Anterior cingulate cortex (tissue), 58 donors: ENCODE data around the gene ADCY6.

ENCODE experiments used
- DNase-seq, 58 donors: peaks; one replicate each; lab custom pipeline; 2025; lab: John Stamatoyannopoulos, UW

Gene ADCY6

DNA sequence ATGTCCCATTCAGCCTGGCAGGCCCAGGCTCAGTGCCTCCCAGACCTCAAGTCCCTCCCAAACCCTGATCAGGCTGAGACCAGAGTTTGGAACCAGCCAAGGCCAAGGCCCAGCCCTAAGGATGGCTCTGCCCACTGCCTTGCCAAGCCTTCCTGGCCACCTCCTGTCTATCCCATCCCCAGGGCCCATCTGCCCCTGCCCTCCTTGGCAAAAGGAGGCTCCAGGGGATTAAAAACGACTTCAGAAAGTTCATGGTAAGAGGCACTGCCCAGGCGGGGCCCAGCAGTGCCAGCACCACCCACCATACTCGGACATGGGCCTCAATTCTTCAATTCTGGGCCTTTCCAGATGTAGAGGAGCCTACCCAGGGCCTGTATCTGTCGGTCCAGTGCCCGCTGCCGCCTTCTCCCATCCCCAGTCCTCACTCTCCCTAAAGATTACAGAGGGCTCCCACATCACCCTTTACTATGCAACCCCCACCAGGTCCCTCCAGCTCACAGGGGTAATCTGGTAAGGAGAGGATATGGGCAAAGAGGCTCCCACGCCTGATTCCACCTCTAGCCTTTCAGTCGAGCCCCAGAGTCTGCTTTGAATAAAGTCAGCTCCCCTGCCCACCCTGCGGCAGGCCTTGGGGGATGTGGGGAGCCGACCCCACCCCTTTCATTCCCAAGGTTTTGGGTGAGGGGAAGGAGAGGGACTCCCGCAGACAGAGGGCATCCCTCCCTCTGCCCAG, 932 bp downstream of the ADCY6 start:
- DNase-seq, result no peak

DNA sequence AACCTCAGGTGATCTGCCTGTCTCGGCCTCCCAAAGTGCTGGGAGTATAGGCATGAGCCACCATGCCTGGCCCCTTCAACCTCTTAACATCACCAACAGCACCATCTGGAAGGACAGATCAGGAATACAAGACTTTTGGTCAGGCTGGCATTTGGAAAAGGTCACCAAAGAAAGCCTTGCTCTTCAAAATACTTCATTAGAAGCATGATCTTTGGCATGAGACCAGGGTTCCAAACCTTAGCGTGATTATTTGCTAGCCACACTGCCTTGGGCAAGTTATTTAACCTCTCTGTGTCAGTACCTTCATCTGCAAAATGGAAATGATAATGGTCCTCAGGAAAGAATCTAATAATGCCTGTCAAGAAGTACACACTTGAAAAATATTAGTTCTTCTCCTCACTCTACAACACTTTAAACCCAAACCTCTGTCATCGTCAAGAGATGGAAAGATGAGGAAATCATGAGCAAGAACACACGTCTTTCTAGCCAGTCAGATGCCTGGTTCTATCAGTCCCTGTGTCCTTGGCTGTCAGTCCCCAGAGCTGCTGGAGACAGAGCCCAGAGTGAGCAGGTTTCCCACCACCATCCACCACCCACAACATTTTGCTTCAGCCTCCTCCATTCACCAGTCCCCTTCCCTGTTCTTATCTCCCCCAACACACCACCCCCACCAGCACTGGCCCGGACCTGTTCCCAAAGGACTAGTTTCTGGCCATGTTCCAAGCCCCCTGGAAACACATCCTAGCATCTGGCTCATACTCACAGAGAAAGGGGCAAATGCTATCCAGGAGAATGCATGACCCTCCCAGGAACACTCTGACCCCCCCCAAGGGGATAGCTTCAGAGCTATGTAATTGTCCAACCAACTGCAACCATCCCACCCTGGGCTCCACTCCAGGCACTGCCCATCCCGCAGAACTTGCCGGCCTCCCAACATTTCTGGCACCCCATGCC, 2.0 kb downstream of the ADCY6 start:
- DNase-seq, result no peak

DNA sequence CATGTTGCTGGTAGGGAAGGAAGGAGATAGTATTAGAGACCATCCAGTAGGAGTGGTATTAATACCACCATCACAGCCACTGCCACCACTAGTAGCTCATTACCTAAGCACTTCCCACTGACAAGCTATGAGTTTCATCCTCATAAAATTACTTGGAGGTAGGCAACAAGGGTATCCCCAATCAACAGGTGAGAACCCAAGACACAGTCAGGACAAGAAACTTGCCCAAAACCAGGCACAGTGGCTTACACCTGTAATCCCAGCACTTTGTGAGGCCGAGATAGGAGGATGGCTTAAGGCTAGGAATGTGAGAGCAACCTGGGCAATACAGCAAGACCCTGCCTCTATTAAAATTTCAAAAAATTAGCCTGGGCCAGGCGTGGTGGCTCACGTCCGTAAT, 5.5 kb downstream of the ADCY6 start:
- DNase-seq, result no peak

DNA sequence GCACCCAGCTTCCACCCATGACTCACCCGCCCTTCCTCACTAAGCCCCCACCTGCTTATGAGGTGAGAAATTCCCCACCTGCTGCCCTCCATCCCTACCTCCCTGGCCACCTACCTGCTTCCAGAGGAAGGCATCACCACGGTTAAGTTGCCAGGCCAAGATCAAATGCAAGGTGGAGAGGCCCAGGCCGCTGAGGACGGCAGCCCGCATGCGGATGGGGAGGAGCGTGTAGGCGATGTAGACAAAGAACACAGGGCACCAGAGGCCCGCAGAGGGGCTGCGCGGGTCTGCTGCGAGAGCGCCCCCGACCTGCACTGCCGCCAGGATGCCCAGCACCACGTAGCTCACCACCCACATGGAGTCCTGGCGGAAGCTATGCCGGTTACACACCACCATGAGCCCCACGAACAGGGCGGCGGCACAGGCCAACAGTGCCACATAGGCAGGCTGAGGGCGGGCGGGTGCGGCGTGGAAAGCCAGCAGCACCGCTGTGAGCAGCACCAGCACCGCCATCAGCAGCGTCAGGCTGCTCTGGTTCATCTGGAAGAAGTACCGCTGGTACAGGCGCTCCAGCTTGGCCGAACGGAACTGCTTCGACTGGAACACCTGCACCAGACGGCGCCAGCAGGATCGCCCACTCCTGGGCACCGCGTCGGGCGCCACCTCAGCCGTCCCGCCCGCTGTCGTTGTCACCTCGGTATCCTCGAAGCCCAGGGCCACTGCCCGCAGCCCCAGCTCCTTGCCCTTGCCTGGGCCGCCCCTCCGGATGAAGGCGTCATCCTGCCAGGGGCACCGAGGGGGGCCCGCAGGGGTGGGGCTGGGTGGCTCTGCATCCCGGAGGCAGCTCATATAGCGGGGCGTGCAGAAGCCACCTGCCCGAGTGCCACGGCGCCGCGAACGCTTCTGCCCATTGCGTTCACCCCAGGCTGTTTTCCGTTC, 6.2 kb downstream of the ADCY6 start:
- no peak for DNase-seq

DNA sequence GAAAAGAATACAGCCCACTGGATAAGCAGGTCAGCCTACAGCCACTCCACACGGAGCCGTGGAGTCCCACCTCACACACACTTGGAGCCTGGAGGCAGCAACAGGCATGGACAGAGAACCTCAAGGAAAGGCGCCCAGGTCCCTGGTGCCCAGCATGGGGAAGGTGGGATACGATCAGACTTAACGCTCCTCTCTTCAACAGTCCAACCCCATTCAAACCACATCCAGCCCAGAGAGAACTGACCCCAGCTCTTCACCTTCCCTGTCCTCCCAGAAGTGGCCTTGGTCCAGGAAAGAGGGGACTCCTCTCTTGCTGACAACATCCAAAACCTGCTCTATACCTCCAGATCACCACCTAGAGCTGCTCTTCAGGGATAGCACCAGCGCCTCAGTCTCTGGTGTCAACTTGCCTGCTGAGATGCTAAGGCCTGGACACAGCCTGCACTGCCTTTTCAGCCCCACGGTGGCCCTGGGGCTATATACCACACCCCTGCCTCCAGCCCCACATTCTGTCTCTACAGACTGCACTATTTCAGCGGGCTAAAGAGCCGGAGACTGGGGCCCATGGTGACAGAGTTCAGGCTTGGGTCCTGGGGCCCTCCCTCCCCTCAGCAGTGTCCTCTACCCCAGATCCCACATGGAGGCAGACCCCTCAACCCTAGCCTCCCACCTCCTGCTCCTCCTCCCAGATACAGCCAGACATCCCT, 7.0 kb downstream of the ADCY6 start:
- no peak for DNase-seq

DNA sequence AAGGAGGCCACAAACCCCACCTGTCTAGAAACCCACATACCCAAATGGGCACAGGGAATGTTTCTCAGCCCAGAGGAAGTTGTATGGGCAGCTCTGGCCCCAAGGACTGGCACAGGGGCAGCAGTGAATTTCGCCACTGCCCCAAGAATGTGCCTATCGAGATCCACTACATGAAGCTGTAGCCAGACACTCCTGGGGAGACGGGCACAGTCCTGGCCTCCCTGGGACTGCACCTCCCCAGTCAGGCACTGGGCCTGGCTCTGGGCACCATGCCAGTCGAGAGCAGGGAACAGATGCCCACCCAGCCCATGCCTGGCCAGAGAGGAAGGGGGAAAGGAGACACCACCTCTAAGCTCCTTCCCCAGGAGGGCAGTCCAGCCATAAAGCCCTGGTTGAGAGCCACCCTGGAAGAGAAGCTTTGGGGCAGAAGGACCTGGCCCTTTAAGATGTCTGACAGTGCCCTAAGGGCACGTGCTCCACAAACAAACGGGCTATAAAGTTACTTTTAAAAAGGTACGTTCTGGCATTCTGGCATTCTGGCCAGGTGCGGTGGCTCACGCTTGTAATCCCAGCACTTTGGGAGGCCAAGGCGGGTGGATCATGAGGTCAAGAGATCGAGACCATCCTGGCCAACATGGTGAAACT, 8.4 kb downstream of the ADCY6 start:
- no peak for DNase-seq

DNA sequence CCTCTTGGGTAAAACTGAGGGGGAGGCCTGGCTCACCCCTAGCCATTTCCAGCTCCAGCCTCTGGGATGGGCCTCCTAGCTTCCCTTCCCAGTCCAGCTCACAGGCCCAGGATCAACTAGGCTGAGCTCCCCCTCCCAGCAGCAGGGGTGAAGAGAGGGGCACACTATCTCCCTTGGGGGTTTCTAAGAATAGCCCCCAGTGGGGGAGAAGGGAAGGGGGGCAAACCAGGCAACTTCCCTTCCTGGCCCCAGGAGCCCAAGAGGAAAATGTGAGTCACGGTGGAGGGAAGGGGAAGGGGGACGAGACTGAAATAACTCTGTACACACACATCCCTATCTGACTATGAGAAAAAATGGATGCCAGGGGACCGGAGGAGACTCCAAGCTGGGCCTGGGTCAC, 9.0 kb downstream of the ADCY6 start:
- DNase-seq, result no peak

DNA sequence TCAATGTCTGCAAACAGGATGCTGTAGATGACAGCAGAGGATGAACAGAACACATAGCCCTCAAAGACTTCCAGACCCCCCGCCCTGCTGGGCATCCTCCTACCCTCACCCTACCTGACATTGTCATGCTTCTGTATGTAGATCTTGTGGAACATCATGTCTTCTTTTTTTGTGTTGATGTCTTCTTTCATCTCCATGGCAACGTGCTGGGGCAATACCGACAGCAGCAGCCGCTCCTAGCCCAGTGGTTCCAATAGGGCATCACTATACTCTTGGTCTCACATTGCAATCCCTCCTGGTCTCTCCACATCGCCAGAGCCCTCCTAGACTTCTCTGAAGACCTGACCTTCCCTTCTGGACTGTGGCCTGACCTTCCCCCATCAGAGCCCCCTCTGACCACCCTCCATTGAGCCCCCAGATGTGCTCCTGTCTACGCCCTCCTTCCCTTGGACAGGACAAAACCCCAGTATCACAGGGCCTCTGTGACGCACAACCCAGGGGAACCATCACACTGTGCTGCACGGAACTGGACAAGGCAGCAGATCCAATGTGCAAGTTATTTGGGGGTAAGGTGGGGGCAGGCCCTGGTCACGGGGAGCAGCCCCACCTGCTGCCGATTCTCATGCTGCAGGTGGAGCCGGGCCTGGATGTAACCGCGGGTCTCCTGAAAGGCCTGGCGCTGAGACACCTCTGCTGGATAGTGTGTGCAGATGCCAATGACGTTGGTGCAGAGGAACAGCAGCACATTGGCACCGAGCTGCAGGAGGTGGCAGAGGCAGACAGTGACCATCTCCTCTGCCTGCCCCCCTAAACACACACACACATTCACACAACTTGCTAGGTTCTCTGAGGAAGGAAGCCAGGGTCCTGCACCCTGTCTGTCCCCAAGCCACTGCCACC, 11.1 kb downstream of the ADCY6 start:
- DNase-seq, result no peak

DNA sequence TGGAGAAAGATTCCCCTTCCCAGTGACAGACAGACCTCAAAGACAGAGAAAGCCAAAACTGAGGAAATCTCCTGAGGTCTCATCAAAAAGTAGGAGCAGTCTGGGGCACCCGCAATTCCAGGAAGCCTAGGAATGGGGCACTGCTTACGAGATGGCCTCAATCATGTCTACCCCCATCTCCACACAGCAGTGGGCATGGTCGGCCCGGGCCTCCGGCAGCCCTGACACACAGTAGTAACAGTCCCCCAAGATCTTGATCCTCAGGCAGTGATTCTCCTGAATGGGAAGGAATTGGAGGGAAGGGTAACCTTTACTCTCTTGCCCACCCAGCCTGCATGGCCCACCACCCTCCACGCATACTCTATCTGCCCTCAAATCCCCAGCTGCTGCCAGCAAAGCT, 11.9 kb downstream of the ADCY6 start:
- no peak for DNase-seq

DNA sequence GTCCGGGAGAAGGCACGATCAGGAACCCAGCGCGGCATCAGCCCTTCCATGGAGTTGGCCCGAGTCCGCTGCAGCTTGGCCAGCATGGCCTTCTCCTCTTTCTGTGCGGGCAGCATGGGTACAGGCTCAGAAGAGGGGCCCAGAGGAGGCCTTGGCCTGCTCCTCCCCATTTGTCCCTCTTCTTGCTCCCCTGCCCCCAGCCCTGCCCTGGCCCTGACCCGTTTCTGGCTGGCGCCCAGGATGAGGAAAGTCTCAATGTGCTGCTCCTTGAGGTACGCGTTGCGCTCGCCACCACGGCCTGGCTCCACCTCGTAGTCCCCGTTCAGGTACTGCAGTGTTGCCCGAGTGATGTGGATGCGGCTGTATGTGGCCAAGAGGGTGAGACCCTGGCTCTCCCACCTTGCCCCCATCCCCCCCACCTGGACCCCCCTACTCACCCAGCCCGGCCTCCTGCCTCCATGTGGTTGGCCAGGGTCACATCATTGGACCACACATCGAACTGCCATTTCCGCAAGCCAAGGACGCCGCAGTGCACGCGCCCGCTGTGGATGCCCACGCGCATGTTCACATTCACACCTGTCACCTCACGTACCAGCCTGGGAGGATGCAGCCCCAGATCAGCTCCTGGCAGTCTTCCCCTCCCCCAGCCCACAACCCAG, 12.8 kb downstream of the ADCY6 start:
- no peak for DNase-seq

DNA sequence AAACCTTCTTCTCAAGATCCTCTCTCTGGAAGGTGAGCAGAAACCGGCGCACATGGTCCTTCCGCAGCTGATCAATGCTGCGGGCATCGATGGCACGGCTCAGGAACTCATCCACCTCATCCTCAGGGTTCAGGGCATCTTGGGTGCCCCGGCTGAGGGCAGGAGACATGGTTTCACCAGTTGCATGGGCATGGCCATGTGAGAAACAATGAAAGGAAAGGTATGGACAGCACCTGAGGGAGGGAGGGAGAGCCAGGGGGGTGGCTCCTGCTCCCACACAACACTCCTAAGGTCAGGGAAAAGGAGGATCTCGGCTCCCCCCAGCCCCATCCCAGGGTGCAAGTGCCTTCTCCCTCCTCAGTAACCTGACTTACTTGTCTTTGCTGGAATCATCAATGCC, 13.6 kb downstream of the ADCY6 start:
- no peak for DNase-seq

DNA sequence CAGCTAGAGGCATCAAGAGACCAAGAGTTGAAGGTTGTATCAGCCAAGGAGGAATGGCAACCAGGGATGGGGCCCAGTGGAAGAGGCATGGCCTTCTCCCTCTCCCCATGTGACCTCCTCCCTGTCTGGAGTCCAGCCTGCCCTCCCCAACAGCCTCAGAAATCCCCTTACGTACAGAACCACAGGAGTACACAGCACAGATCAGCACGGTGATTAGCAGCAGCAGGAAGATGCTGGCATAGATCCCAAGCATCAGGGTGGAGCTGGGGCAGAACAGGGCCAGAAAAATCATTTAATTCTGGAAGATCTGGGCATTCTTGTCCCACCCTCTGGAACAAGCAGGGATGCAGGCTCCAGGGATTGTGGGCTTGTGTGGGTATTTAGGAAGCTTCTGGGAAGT, 14.4 kb downstream of the ADCY6 start:
- no peak for DNase-seq

DNA sequence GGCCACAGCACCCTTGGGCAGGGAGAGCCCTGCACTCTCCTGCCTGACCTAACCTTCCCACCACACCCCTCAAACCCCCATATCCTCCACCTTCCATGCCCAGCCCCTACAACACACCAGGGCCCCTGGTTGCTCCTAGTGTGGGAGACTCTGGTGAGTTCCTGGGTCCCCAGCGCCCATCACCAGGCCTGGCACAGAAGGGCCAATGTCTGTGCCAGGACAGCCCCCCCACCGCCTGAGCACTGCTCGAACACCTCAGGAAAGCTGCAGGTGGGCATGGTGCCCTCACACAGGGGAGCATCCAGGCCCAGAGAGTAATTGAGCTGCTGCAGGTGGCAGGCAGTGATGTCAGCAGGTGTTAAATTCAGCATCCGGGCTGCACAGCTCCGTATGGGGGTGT, 15.2 kb downstream of the ADCY6 start:
- DNase-seq, result no peak

DNA sequence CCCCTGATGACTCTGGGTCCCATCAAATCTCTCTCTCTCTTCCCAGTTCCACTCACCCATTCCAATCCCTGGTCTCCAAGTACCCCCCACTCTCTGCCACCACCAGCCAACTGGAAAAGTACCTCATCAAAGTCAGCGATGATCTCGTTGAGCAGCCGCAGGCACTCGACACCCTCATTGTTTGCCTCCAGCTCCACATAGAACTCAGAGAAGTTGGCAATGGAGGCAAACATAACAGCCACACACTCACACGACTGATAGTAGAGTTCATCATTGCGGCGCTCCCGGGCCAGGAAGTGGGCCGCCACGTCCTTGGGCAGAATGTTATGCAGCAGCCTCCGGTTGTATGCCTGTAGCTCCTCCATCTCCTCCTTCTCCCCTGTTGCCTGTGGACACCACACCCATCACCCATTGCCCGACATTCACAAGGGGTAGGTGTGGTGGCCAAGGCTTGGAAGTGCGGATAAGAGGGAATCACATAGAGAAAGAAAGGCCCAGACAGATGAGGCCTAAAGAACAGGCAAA, 17.2 kb downstream of the ADCY6 start:
- no peak for DNase-seq

DNA sequence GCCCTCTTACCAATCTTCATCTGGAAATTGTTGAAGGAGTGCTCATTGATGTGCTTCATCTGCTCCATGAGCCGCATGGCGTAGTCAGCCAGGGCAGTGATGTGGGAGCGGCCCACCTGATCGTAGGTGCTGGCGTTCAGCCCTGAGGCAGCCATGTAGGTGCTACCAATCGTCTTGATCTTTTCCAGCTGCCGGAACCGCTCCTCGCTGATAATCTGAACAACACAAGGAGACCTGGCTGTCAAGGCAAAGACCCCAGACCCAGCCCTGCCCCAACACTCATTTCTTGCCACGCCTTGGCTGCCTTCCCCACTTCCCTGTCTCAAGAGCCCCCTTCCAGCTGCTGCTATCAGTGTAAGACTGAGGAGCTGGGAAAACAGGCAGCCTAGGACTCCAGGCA, 18.1 kb downstream of the ADCY6 start:
- no peak for DNase-seq

DNA sequence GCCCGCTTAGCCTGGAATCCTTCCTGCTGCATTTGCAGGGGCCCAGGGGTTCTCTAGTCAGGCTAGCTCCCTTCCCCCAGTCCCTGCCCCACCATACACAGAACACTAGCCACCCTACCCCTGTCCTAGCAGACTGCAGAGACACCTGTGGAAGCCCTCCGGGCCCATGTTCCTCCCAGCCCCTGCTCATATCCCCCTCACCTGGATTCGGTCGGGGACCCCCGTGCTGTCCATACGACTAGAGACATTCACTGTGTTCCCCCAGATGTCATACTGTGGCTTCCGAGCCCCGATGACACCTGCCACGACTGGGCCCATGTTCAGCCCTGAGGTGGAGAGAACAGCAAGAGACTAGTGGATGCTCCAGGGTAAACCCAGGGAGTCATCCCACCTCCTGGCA, 20.2 kb downstream of the ADCY6 start:
- no peak for DNase-seq

DNA sequence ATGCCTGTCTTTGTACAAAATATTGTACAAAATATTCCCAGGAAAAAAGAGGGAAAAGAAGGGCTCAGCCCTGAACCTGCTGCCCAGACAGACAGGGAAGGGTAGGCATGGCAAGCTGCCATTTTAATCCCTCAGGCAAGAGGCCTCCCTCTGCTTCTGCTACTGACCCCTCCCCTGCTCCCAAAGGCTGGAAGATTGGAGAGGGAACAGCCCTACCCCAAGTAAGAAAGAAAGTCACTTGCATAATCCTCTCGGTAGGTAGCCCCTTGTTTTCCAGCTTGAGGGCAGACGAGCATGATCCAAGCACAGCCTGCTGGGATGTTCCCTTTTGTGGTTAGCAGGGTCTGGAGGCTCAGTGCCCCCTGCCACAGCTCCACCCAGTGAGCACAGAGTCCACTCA, 20.7 kb downstream of the ADCY6 start:
- DNase-seq, result no peak

DNA sequence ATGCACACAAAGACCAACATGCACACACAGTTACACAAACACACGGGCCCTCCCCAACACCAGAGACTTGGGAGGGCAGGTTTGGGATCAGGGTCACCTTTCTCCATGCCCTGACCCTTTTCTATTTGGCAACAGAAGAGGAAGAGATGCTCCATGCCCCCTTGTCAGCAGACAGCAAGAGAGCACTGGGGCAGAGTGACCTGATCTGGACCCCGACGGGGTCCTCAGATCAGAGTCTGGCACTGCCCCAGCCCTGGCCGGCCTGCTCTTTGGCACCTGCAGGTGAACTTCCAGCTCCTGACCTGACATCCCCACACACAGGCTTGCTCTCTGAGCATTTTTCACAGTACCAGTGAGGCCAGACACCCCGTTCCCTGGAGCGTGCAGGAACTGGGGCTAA, 21.4 kb downstream of the ADCY6 start:
- DNase-seq, result no peak
